ENCODE measurements around the gene KIAA1671.

The KIAA1671 gene

GRCh38 chr22:25147642-25147928 lies 195.1 kb downstream of the KIAA1671 start:
- no peak for DNase-seq (ENCODE audit: low read depth)

GRCh38 chr22:25148149-25148691 lies 195.7 kb downstream of the KIAA1671 start:
- DNase-seq (ENCODE audit: low read depth): no peak

GRCh38 chr22:25149014-25149413 lies 196.5 kb downstream of the KIAA1671 start:
- DNase-seq (ENCODE audit: low read depth): no peak

- no peak for DNase-seq (ENCODE audit: low read depth)
These were observed 201.6 kb downstream of the KIAA1671 start for GRCh38 chr22:25153961-25154666.

- no peak for DNase-seq (ENCODE audit: low read depth)
These were observed 202.1 kb downstream of the KIAA1671 start for GRCh38 chr22:25154667-25154999.

GRCh38 chr22:25156736-25157135 lies 204.2 kb downstream of the KIAA1671 start:
- no peak for DNase-seq (ENCODE audit: low read depth)

- DNase-seq (ENCODE audit: low read depth): no peak
These were observed 206.5 kb downstream of the KIAA1671 start for GRCh38 chr22:25159028-25159427.

GRCh38 chr22:25160120-25160996 lies 207.8 kb downstream of the KIAA1671 start:
- DNase-seq (ENCODE audit: low read depth): no peak

GRCh38 chr22:25161017-25161915 lies 208.8 kb downstream of the KIAA1671 start:
- DNase-seq (ENCODE audit: low read depth): no peak

GRCh38 chr22:25161916-25162530 lies 209.5 kb downstream of the KIAA1671 start:
- no peak for DNase-seq (ENCODE audit: low read depth)

GRCh38 chr22:25162561-25162960 lies 210.0 kb downstream of the KIAA1671 start:
- DNase-seq (ENCODE audit: low read depth): no peak

GRCh38 chr22:25165785-25166184 lies 213.3 kb downstream of the KIAA1671 start:
- no peak for DNase-seq (ENCODE audit: low read depth)

GRCh38 chr22:25166266-25167040 lies 213.9 kb downstream of the KIAA1671 start:
- DNase-seq (ENCODE audit: low read depth): no peak

GRCh38 chr22:25167082-25167481 lies 214.6 kb downstream of the KIAA1671 start:
- no peak for DNase-seq (ENCODE audit: low read depth)

- no peak for DNase-seq (ENCODE audit: low read depth)
These were observed 215.5 kb downstream of the KIAA1671 start for GRCh38 chr22:25167834-25168601.

- no peak for DNase-seq (ENCODE audit: low read depth)
These were observed 216.9 kb downstream of the KIAA1671 start for GRCh38 chr22:25169278-25170031.

- no peak for DNase-seq (ENCODE audit: low read depth)
These were observed 218.0 kb downstream of the KIAA1671 start for GRCh38 chr22:25170426-25170980.

- DNase-seq (ENCODE audit: low read depth): peak; percentile 2
These were observed 219.6 kb downstream of the KIAA1671 start for GRCh38 chr22:25172153-25172552.
